ENCODE results near the gene CAPN15. TPM values are rescaled to one million over a fixed set of nuclear protein-coding genes. Genes with fewer than 3 reads are reported as not detected.

Gene CAPN15
- polyA plus RNA-seq, 5 donors = 13.0 to 39.5 (median 20.8) TPM

DNA sequence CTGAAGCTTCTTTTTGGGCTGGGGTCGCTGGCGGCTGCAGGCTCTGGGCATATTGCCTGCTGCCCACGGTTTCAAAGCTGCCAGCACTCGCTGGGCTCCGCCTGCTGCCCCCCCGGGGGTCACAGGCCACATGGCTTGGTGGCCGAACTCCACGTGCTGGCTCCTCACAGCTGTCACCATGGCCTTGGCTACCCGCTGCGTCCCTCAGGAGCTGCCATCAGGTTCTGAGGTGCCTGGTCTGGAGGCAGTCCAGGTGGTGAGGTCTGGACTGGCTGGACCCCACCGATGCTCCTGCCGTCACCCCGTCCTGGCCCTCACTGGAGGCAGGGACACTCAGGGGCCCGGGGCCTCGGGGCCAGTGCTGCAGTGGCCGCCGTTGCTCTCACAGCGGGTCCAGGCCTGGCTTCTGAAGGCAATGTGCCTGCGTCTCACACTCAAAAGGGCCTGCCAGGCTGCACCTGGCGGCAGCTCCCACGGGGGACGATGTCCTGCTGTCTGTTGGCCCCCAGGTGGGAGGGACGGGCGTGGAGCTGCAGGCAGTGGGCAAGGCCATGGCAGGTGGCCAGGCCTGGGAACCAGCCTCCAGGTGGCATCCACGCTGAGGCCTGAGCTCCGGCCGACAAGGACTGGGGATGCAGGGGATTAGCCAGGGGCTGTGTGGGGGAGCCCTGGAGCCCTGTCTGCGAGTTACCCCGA is 13.3 kb downstream of the CAPN15 start:
- no peak for DNase-seq

DNA sequence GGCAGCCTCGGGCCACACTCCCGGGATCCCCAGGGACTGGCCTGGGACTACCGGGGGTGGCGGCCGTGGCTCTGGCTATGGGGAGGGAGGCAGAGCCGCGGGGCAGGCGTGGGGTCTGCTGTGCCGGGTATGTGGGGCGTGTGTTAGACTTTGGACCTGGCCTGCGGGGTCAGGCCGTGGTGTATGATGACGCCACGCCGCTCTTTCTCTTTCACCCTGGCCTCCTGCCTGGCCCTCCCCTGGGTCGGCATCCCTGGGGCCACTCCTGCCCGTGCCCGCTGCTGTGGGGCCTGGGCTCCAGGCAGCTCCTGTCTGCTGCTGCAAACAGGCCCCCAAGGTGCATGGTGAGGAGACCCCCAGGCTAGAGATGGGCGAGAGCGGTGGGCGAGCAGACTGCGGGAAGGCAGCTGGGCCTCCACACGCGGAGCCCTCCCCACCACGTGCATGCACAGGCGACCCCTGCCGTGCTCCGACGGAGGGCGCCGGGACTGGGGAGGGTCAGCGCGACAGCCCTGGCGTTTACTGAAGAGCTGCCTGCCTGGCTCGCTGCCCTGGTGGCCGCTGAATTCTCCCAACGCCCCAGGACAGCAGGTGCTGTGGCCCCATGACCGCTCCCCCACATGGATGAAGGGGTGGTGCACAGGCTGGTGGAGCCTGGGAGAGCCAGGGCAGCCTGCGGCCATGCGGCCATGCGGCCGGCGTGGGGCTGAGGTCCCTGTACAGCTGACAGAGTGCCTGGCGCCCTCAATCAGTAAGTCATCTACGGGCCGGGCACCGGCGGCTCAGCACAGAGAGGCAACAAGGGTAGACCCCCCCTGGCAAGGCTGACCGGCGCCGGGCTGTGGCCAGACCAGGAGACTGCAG is 16.0 kb downstream of the CAPN15 start:
- no peak for DNase-seq

DNA sequence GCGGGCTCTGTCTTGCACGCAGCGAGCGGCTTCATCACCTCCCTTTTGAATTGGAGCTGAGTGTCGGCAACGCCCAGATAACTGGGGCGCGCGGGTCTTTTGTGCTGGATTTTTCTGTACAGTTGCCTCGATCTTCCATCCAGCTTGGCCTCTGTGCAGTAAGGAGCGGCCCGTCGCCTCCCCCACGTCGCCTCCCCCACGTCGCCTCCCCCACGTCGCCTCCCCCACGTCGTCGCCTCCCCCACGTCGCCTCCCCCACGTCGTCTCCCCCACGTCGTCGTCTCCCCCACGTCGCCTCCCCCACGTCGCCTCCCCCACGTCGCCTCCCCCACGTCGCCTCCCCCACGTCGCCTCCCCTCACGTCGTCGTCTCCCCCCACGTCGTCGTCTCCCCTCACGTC is 17.0 kb downstream of the CAPN15 start:
- no peak for DNase-seq

DNA sequence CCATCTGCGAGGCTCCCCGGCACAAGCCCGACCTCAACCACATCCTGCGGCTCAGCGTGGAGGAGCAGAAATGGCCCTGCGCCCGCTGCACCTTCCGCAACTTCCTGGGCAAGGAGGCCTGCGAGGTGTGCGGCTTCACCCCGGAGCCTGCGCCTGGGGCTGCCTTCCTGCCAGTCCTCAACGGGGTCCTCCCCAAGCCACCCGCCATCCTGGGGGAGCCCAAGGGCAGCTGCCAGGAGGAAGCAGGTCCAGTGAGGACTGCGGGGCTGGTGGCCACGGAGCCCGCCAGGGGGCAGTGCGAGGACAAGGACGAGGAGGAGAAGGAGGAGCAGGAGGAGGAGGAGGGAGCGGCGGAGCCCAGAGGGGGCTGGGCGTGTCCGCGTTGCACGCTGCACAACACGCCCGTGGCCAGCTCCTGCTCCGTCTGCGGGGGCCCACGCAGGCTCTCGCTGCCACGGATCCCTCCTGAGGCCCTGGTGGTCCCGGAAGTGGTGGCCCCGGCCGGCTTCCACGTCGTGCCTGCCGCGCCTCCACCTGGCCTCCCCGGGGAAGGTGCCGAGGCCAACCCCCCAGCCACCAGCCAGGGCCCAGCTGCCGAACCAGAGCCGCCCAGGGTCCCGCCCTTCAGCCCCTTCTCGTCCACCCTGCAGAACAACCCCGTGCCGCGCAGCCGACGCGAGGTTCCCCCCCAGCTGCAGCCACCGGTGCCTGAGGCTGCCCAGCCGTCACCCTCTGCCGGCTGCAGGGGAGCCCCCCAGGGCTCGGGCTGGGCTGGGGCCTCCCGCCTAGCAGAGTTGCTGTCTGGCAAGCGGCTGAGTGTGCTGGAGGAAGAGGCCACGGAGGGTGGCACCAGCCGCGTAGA is 19.6 kb downstream of the CAPN15 start:
- peak in 1 of 2 donors; percentile 20 for DNase-seq

DNA sequence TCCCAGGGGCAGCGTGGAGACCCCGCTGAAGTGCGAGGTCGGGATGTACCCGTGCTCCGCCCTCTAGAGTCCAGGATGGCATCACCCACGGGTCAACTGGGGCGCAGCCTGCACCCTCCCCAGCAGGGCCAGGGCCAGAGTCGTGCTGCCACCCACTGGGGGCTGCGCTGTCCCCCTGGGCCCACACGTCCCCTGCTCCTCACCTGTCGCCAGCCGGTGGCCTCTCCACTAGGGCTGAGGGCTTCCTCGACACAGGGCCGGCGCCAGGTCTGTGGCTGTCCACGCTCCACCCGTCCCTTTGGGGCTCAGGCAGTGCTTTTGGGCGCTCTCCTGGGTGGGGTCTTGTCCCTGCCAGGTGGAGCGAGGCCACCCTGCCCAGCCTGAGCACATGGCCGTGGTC is 21.1 kb downstream of the CAPN15 start:
- no peak for DNase-seq

DNA sequence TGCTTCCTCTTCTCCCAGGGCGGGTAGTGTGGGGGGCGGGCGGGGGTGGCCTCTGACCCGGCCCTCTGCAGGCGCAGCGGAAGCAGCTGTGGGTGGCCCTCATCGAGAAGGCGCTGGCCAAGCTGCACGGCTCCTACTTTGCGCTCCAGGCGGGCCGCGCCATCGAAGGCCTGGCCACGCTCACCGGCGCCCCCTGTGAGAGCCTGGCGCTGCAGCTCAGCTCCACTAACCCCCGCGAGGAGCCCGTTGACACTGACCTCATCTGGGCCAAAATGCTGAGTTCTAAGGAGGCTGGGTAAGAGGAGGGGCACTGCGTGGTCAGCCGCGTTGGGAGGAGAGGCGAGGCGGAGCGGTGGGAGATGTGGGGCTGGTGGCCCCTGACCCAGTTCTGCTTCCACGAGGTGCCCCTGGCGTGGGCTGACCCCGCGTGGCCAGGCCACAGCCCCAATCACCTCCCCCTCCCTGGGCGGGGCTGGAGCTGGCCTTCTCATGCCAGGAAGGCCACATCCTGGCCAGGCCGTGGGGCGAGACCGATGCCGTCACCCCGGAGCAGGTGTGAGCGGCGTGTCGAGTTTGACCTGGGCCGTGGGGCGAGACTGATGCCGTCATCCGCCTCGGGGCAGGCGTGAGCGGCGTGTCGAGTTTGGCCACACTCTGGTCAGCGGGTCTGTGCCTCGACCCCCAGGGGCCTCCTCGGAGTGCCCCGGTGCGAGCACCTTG is 22.2 kb downstream of the CAPN15 start:
- no peak for DNase-seq

DNA sequence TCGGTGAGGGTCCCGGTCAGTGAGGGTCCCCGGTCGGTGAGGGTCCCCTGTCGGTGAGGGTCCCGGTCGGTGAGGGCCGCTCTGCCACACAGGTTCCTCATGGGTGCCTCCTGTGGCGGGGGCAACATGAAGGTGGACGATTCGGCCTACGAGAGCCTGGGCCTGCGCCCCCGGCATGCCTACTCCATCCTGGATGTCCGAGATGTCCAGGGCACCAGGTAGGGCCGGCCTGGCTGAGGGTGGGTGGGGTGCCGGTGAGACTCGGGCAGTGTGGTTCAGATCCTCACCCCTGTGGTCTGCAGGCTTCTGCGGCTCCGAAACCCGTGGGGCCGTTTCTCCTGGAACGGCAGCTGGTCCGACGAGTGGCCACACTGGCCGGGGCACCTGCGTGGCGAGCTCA is 23.7 kb downstream of the CAPN15 start:
- no peak for DNase-seq

DNA sequence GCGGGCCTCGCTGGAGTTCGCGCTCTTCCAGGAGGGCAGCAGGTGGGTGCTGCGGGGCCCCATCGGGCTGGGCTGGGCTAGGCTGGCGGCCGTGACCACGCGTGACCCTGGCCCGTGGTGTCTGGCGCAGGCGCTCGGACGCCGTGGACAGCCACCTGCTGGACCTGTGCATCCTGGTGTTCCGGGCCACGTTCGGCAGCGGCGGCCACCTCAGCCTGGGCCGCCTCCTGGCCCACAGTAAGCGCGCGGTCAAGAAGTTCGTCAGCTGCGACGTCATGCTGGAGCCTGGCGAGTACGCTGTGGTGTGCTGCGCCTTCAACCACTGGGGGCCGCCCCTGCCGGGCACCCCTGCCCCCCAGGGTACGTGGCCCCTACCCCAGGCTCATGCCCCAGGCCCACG is 24.7 kb downstream of the CAPN15 start:
- no peak for DNase-seq

DNA sequence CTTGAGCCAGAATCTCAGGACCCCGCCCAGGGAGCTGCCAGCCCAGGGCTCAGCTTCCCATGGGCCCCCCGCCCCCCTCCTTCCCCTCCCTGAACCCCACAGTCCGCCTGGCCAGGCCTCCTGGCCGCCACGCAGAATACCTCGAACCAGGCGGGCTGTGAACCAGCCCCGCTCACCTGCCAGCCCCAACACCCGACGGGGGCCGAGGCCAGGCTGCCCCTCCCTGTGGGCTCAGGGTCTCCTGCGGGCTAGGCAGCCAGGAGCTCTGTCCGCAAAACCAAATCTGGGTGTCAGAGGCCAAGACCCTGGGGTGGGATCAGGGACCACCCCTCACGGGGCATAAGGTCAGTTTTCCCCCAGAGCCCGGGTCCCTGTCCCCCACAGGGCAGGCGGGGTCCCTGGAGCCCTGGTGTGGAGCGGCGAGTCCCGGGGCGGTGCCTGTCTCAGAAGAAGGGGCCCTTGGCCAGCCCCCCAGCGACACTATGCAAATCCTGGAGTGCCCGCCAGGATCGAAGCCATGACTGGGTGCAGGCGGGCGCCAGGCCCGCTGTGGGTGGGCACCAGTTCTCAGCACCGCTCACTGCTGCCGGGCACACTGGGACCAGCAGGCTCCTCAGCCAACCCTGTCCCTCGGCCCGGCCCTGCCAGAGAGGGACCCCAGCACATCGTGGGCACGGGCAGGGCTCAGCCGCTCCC is 26.2 kb downstream of the CAPN15 start:
- no peak for DNase-seq

DNA sequence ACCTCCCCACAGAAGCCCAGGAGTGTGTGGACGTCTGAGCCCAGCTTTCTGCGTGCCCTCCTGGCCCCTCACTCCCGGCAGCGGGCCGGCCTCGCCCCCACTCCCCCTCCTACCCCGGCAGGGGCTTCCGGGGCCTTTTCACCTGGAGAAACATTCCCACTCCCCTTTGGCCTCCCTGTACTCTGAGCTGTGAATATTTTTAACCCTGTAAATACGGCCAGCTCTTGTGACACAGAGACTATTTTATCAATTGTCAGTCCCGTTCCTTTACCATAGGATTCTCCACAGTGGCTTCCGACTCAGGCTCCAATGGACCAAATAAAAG is 26.7 kb downstream of the CAPN15 start:
- DNase-seq = no peak

DNA sequence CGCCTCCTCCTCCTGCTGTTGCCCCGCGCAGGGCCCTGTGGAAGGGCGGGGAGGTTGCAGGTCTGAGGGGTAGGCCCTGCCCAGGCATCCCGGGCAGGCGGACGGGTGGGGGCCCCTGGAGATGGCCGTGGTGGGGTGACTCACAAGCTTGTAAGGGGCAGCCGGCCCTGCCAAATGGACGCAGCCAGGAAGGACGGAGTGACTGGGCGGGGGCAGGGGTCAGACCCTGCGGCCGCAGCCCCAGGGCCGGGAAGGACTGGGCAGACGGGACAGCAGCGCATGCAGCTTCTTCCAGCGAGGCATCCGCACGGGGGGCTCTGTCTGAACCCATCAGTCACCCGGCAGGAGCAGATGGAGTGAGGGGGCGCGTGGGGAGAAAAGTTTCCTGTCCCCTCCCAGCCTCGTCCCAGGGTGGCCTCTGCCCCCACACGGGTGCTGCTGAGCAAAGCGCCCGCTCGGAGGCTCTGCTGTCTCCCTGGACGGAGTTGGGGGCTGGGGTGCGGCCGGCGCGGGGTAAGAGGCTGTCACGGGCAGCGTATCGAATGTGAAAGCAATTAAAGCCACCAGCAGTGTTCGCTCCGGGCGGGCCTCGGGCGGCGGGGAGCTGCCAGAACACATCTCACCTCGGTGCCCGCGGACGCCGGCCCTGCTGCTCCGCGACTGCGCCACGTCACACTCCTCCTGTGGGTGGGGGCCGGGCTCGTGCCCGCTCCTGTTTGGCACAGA is 27.3 kb downstream of the CAPN15 start:
- no peak for DNase-seq

DNA sequence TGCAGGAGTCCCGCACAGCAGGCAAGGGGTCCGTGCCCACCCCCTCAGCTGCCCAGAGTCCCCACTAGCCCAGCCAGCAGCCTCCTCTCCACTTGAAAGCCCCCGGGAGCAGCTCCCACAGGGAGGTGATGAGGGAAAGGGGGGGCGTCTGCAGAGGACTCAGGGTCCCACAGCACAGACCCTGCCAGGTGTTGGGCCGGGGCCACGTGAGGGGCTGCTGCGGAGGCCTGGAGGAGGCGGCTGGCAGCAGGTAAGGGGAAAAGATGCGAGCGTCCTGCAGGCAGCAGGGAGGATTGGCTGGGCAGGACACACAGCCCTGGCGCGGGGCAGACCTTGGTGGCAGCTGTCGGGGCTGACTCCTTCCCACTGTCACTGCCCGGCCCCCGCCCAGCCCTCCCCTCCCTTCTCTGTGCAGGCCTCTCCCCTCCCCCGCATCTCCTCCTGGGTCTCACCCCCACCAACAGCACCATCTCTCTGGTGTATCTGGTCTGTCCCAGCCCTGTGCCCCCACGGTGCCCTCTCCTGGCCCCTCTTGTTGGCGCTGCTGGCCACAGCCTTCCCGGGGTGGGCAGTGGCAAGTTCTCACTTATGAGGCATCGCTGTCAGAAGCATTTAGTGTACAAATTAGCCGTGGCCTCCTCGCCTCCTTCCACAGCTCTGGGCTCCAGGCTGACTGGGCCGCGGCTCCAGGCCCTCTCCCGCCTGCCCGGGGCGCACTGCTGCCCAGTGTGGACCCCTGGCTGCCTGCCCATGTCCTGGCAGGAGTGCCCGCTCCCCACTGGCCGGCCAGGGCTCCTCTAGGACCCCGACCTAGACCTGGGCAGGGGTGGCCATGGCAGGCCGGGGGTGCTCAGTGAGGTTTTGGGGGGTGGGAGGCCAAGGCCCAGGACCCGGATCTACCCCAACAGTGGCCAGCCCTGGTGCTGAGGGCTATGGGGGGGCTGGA is 28.3 kb downstream of the CAPN15 start:
- DNase-seq = no peak

DNA sequence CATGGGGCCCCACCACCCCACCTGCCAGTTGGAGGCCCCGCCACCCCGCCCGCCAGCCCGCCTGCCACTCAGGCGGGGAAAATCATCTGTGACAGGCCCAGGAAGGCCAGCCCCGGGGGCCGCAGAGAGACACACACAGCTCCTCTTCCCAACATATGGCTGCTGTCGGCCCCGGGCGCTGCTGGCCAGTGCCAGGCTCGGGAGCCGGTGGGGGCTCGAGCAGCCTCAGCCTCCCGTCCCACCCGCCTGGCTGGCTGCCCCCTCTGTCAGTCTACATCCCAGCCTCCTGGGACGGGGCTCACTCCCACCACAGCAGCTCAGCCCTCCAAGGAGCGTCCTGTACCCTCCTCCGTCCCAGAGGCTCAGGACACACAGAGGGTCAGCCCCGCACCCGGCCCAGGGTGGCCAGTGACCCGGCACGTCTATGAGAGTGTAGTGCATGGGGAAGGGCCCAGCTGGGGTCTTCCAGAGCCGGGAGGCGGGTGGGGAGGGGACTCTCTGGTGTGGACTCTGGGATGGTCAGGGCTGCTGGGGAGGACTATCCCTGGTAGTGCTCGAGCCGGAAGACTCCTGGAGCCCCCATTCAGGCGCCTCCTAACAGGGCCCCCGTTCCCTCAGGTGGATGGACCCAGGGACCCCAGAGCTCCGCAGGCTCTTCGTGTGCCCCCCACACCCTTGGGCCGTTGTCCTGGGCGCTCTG is 29.1 kb downstream of the CAPN15 start:
- DNase-seq = no peak

DNA sequence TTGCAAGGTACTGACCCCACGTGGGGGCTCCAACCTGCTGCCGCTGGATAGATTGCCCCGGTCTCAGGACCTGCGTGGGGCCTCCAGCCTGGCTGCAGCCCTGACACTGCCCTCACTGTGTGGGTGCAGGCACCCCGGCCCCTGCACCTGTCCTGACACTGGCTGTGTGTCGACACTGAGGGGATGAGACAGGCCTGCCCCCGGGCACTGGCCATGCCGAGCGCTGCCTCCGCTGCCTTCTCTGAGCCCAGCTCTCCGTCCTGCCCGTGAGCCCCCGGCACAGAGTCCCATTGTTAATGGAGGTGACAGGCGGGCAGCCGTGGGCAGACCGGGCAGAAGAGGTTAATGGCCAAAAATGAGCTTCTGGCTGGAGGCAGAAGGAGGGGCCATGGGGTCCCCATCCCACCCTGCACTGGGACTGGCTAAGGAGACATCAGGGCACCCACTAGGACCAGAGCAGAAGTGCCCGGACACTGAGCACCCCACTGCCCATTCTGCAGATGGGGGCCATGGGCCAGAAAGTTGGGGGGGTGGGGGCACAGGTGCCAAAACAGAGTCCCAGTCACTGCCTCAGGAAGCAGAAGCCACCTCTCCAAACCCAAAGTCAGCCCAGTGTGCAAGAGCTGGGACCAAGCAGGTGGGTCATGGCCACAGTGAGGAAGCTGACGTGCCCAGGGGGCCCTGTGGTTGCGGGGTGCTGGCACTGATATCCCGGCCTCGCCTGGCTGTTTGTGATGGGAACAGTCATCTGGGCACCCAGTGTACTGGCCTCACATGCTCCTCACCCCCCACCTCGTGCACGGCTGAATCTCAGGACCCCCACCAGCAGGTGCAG is 30.2 kb downstream of the CAPN15 start:
- no peak for DNase-seq

DNA sequence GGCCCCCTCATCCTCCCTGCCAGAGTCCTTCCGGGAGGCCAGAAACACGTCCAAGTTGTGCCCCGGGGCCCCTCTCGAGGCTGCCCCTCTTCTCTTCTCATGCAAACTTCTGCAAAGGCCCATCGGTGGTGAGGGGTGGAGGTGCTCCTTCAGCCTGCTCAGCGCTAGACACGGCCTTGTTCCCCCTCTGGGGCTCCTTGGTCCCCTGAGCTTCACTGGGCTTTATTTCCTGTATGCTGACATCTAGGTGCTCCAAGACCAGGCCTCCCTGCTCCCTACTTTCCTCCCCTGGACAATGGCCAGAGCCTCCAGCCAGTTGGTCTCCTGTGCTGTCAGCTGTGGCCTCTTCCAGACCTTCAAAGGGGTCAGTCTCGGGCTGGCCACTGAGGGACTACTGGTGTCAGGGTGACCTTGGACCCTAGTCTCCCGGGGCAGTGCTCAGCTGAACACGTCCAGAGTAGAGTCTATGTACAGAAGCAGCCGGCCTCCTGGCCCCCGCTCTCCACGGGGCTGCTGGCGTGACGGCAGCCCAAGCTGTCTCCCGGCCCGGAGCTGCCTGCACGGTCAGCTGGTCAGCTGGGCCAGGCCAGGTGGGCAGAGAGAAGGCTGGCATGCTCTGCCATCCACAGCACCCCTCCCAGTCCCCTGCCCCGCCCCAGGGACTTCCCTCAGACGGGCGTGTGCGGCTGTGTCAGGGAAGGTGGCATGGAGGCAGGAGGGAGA is 30.9 kb downstream of the CAPN15 start:
- no peak for DNase-seq

DNA sequence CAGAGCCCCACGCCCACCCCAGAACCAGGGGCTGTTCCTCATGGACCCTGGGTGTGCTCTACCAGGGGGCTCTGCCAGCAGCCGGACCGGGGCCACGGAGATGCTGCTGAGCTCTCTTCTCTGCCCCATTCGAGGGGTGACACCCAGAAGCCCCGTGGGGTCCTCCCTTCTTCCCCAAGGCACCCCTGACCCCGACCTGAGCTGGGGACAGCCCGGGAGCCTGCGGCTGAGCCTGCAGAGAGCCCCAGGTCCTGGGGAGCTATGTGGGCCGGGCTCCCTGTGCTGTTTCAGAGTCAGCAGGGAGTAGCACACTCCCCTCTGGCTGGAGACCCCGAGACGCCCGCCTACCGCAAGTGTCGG is 31.5 kb downstream of the CAPN15 start:
- DNase-seq = no peak
